Activated T-cell treated with anti-CD3 and anti-CD28 coated beads for 24 hours (primary cell): Measurements from ENCODE around the gene NFIX.

ENCODE experiments used
- DNase-seq: peaks from one replicate; pipeline ENCODE4 v3.0.0-alpha.2; 2020; ENCODE audit warnings: low read depth

NFIX gene

GRCh38 chr19:13037161-13037560 lies 41.9 kb downstream of the NFIX start:
- DNase-seq, result no peak

GRCh38 chr19:13037731-13038130 lies 42.5 kb downstream of the NFIX start:
- no peak for DNase-seq

- DNase-seq, result no peak
Measured at GRCh38 chr19:13038306-13039210, 43.3 kb downstream of the NFIX start.

- no peak for DNase-seq
Measured at GRCh38 chr19:13039211-13039789, 44.0 kb downstream of the NFIX start.

- no peak for DNase-seq
Measured at GRCh38 chr19:13040232-13040947, 45.1 kb downstream of the NFIX start.

- no peak for DNase-seq
Measured at GRCh38 chr19:13040948-13041292, 45.6 kb downstream of the NFIX start.

- DNase-seq, result no peak
Measured at GRCh38 chr19:13042443-13043130, 47.3 kb downstream of the NFIX start.

- DNase-seq, result no peak
Measured at GRCh38 chr19:13043285-13043684, 48.0 kb downstream of the NFIX start.

- no peak for DNase-seq
Measured at GRCh38 chr19:13044231-13044836, 49.1 kb downstream of the NFIX start.

GRCh38 chr19:13045812-13046211 lies 50.5 kb downstream of the NFIX start:
- DNase-seq, result no peak

- no peak for DNase-seq
Measured at GRCh38 chr19:13047374-13047773, 52.1 kb downstream of the NFIX start.

- DNase-seq, result no peak
Measured at GRCh38 chr19:13050274-13050673, 55.0 kb downstream of the NFIX start.

- no peak for DNase-seq
Measured at GRCh38 chr19:13051557-13052165, 56.4 kb downstream of the NFIX start.

- DNase-seq, result no peak
Measured at GRCh38 chr19:13052447-13053175, 57.3 kb downstream of the NFIX start.

- DNase-seq, result no peak
Measured at GRCh38 chr19:13053238-13053637, 58.0 kb downstream of the NFIX start.

GRCh38 chr19:13053761-13054625 lies 58.7 kb downstream of the NFIX start:
- DNase-seq, result no peak

- no peak for DNase-seq
Measured at GRCh38 chr19:13054626-13055212, 59.4 kb downstream of the NFIX start.

- no peak for DNase-seq
Measured at GRCh38 chr19:13055213-13056051, 60.2 kb downstream of the NFIX start.
